SK-N-SH (cell line): Measurements from ENCODE around the gene RAB8B. TPM values are rescaled to one million over a fixed set of nuclear protein-coding genes. Genes with fewer than 3 reads are reported as not detected.
A peak's percentile ranks its signal among the peaks of the same experiment; 100 is the strongest.

Source experiments
- CTCF ChIA-PET: fragments of 300-600, 350-600 bp; formaldehyde crosslinking; extraction: SDS; loops from one replicate; lab custom pipeline; 2021; lab: Yijun Ruan, JAX
- POLR2A ChIA-PET: fragments of 350-600 bp; sonication (Branson Sonifier 250); formaldehyde crosslinking; extraction: SDS; loops from one replicate; lab custom pipeline; 2020; ENCODE audit warnings: antibody characterized with exemption, inconsistent platforms; lab: Yijun Ruan, JAX
- DNase-seq: peaks from one replicate; pipeline ENCODE4 v3.0.0; 2012
- H2AFZ ChIP-seq: fragments of 200-600 bp; sonication (generic); 2 replicates; pipeline ENCODE4 v1.8.1; 2016; ENCODE audit warnings: antibody characterized with exemption, mild to moderate bottlenecking, low read depth
- H3F3A ChIP-seq: fragments of 200-600 bp; sonication (generic); replicated peaks from 2 replicates; pipeline ENCODE3; 2016; ENCODE audit warnings: antibody characterized with exemption, mild to moderate bottlenecking; ENCODE audit not compliant: insufficient read depth
- H3K27ac ChIP-seq, 2 experiments: fragments of 200-500 bp in 1 of 2; fragments of 200-600 bp in 1 of 2; sonication (Bioruptor generic) in 1 of 2; sonication (generic), shearing (Covaris generic) in 1 of 2; 2 replicates each; pipeline versions ENCODE4 v1.5.1 to v1.6.1; 2014 to 2016; ENCODE audit warnings: low read depth in 2 of 2, inconsistent platforms in 1 of 2, low read length in 1 of 2, mild to moderate bottlenecking in 1 of 2, mixed read lengths in 1 of 2
- H3K27me3 ChIP-seq: fragments of 200-600 bp; sonication (generic), shearing (Covaris generic); 2 replicates; pipeline ENCODE4 v1.6.1; 2016; ENCODE audit warnings: mixed run types; ENCODE audit not compliant: insufficient read depth
- H3K36me3 ChIP-seq, 2 experiments: fragments of 200-500 bp in 1 of 2; fragments of 200-600 bp in 1 of 2; sonication (Bioruptor generic) in 1 of 2; sonication (generic) in 1 of 2; replicated peaks in 1 of 2; 2 replicates each; pipeline versions ENCODE3 to v1.5.1; 2014 to 2016; ENCODE audit warnings: low read length in 1 of 2, mild to moderate bottlenecking in 1 of 2; ENCODE audit not compliant: insufficient read depth in 2 of 2, control insufficient read depth in 1 of 2
- H3K4me1 ChIP-seq, 2 experiments: fragments of 200-500 bp in 1 of 2; fragments of 200-600 bp in 1 of 2; sonication (Bioruptor generic) in 1 of 2; sonication (generic), shearing (Covaris generic) in 1 of 2; 2 replicates each; pipeline versions ENCODE4 v1.5.1 to v1.6.1; 2014 to 2016; ENCODE audit warnings: low read depth in 1 of 2, low read length in 1 of 2, mixed run types in 1 of 2; ENCODE audit not compliant: insufficient read depth in 2 of 2, control insufficient read depth in 1 of 2
- H3K4me2 ChIP-seq: fragments of 200-600 bp; sonication (generic), shearing (Covaris generic); 2 replicates; pipeline ENCODE4 v1.6.1; 2017; ENCODE audit warnings: mixed run types
- H3K4me3 ChIP-seq, 2 experiments: fragments of 200-500 bp in 1 of 2; fragments of 200-600 bp in 1 of 2; sonication (Bioruptor generic) in 1 of 2; sonication (generic), shearing (Covaris generic) in 1 of 2; 2 replicates each; pipeline versions ENCODE4 v1.5.1 to v1.8.1; 2014 to 2016; ENCODE audit warnings: low read depth in 2 of 2, inconsistent platforms in 1 of 2, low read length in 1 of 2, mild to moderate bottlenecking in 1 of 2, mixed read lengths in 1 of 2, moderate library complexity in 1 of 2
- H3K79me2 ChIP-seq: fragments of 200-600 bp; sonication (generic); 2 replicates; pipeline ENCODE4 v1.8.1; 2017; ENCODE audit warnings: mild to moderate bottlenecking; ENCODE audit not compliant: insufficient read depth
- H3K9ac ChIP-seq: fragments of 200-600 bp; sonication (generic); 2 replicates; pipeline ENCODE4 v1.6.1; 2017; ENCODE audit warnings: mixed run types
- H3K9me2 ChIP-seq: fragments of 200-600 bp; sonication (generic); 2 replicates; pipeline ENCODE4 v1.6.1; 2017; ENCODE audit warnings: mixed run types
- H3K9me3 ChIP-seq: fragments of 200-600 bp; sonication (generic); 2 replicates; pipeline ENCODE4 v1.6.1; 2017; ENCODE audit warnings: mixed run types, mild to moderate bottlenecking, moderate library complexity
- H4K20me1 ChIP-seq: fragments of 200-600 bp; sonication (generic); 2 replicates; pipeline ENCODE4 v1.6.1; 2017; ENCODE audit warnings: mild to moderate bottlenecking, mixed run types; ENCODE audit not compliant: insufficient read depth
- ELF1 ChIP-seq: IDR thresholded peaks from 2 replicates; pipeline ENCODE4 v1.4.0; 2012
- EP300 ChIP-seq, 2 experiments: IDR thresholded peaks; 2 replicates each; pipeline versions ENCODE4 v1.4.0 to v1.6.1; 2012; ENCODE audit warnings: borderline replicate concordance in 1 of 2, low read depth in 1 of 2, low read length in 1 of 2
- EZH2phosphoT487 ChIP-seq: fragments of 200-600 bp; sonication (generic); IDR thresholded peaks from 2 replicates; pipeline ENCODE4 v1.6.1; 2017; ENCODE audit warnings: low read depth, mixed run types, mild to moderate bottlenecking, antibody characterized with exemption, moderate library complexity, borderline replicate concordance
- FOSL2 ChIP-seq: IDR thresholded peaks from 2 replicates; pipeline ENCODE4 v1.4.0; 2012; ENCODE audit warnings: low read depth, mild to moderate bottlenecking, moderate library complexity, borderline replicate concordance
- GATA2 ChIP-seq: sonication (generic); formaldehyde crosslinking; IDR thresholded peaks from 2 replicates; pipeline ENCODE4 v1.5.0; 2020; ENCODE audit warnings: mild to moderate bottlenecking, missing genetic modification reagents
- JUND ChIP-seq: IDR thresholded peaks from 2 replicates; pipeline ENCODE4 v1.4.0; 2012
- MAX ChIP-seq: IDR thresholded peaks from 2 replicates; pipeline ENCODE4 v1.4.0; 2012; ENCODE audit warnings: low read depth
- MEF2A ChIP-seq: IDR thresholded peaks from 2 replicates; pipeline ENCODE4 v1.4.0; 2012; ENCODE audit warnings: low read depth, borderline replicate concordance
- NFIC ChIP-seq: IDR thresholded peaks from 2 replicates; pipeline ENCODE4 v1.4.0; 2012; ENCODE audit warnings: borderline replicate concordance
- NRF1 ChIP-seq: IDR thresholded peaks from 2 replicates; pipeline ENCODE4 v1.6.1; 2012; ENCODE audit warnings: low read depth, mild to moderate bottlenecking, low read length
- PBX3 ChIP-seq: IDR thresholded peaks from 2 replicates; pipeline ENCODE4; 2012
- POLR2AphosphoS5 ChIP-seq: IDR thresholded peaks from 2 replicates; pipeline ENCODE4 v1.6.1; 2012; ENCODE audit warnings: low read depth, low read length
- RAD21 ChIP-seq: IDR thresholded peaks from 2 replicates; pipeline ENCODE4 v1.6.1; 2012; ENCODE audit warnings: mild to moderate bottlenecking, low read length
- RCOR1 ChIP-seq: fragments of 150-350 bp; IDR thresholded peaks from 2 replicates; pipeline ENCODE4 v1.6.1; 2017; ENCODE audit warnings: antibody characterized with exemption, low read length
- RFX5 ChIP-seq: IDR thresholded peaks from 2 replicates; pipeline ENCODE4 v1.6.1; 2012; ENCODE audit warnings: mild to moderate bottlenecking, improper control_type of control experiment, low read length
- SIN3A ChIP-seq: IDR thresholded peaks from 2 replicates; pipeline ENCODE4 v1.6.1; 2012; ENCODE audit warnings: low read depth, mild to moderate bottlenecking, low read length, moderate library complexity, borderline replicate concordance
- TCF12 ChIP-seq: IDR thresholded peaks from 2 replicates; pipeline ENCODE4 v1.4.0; 2012
- TEAD4 ChIP-seq: IDR thresholded peaks from 2 replicates; pipeline ENCODE4 v1.4.0; 2012; ENCODE audit warnings: mild to moderate bottlenecking, borderline replicate concordance; ENCODE audit not compliant: insufficient read depth
- USF1 ChIP-seq: IDR thresholded peaks from 2 replicates; pipeline ENCODE4 v1.4.0; 2012; ENCODE audit warnings: low read depth, borderline replicate concordance
- YY1 ChIP-seq: IDR thresholded peaks from 2 replicates; pipeline ENCODE4 v1.4.0; 2012; ENCODE audit warnings: low read depth, mild to moderate bottlenecking
- WGBS: methylation state at CpG from one replicate; pipeline ENCODE4 v1.1.6; 2017; ENCODE audit warnings: low lambda C conversion rate; 5-methylcytosine and 5-hydroxymethylcytosine counted together
- polyA plus RNA-seq, 3 experiments: library from polyadenylated mRNA; depleted of rRNA; stranded (reverse); fragments of >200 nt; gene quantifications; 2 replicates each; pipeline ENCODE4 v1.2.3, GENCODE V29; 2012

The RAB8B gene
- polyA plus RNA-seq, 1 of the 3 experiments (the other 2 are of a cell fraction) = 5.4 TPM

- H3K79me2 ChIP-seq = no peaks in the 10 kb centered on the region
- H3K27ac ChIP-seq = no peak overlapping the region
- peaks cover 24 to 60% of the 10 kb centered on the region in 2 experiments for H3K36me3 ChIP-seq
- peaks cover 0 to 10% of the 10 kb centered on the region in 2 experiments; a peak in 2 of 4 replicates for H3K4me1 ChIP-seq
- H3K9me3 ChIP-seq = no peaks in the 10 kb centered on the region
- TF ChIP-seq YY1 = no peak
- no peak for TF ChIP-seq PBX3
- TF ChIP-seq USF1 = no peak
- no peak for TF ChIP-seq MEF2A
- no peak for TF ChIP-seq RCOR1
- no peak for TF ChIP-seq NRF1
- TF ChIP-seq NFIC = no peak
- TF ChIP-seq POLR2AphosphoS5 = no peak
- TF ChIP-seq RAD21 = no peak
- TF ChIP-seq SIN3A = no peak
- TF ChIP-seq RFX5 = no peak
- no peak for TF ChIP-seq TEAD4
- TF ChIP-seq GATA2 (CRISPR knock-in tag) = no peak
- TF ChIP-seq EP300 (IDR thresholded peaks at IDR 0.05; ENCODE audit: borderline replicate concordance in 1 of 2, low read depth in 1 of 2, low read length in 1 of 2) = no peak
- TF ChIP-seq EZH2phosphoT487 = no peak
- TF ChIP-seq, all 33 proteins: peak for 0
- no peak for DNase-seq
- CTCF ChIA-PET = interaction anchor here (1.2 to 1.6 kb wide), 3 partner anchors 118 to 190 kb away, joined by 3 to 6 read pairs (median 4); no protein-coding TSS in a partner anchor
- Histone ChIP-seq H3F3A (peaks cover 13% of the 10 kb centered on the region), H4K20me1 (no peaks in the 10 kb centered on the region), H3K4me3 (no peak overlapping the region), H3K4me2 (no peak overlapping the region), H3K27me3 (no peaks in the 10 kb centered on the region), H3K9me2 (no peaks in the 10 kb centered on the region), H3K9ac (no peak overlapping the region), H2AFZ (no peak overlapping the region)
- POLR2A ChIA-PET = no interaction called here
- WGBS = 100% methylated on average over 5 of the region's 6 CpGs
These were observed 94.9 kb downstream of the RAB8B start for GRCh38 chr15:63284335-63284734.

GRCh38 chr15:63287109-63287508, 97.7 kb downstream of the RAB8B start:
- Histone ChIP-seq H3K9ac (no peak overlapping the region), H3K4me2 (no peak overlapping the region), H2AFZ (peak overlapping the region; percentile 45; the same call in 1 of the 2 replicates), H3K9me2 (no peaks in the 10 kb centered on the region), H3F3A (peaks cover 34% of the 10 kb centered on the region), H3K27ac (peak overlapping the region in 1 of 2 experiments; percentile 28; a peak in 1 of 4 replicates), H3K27me3 (no peaks in the 10 kb centered on the region), H3K79me2 (0 out of 2 replicates have a peak, but pooled peaks cover 6% of the 10 kb centered on the region), H3K4me1 (peaks cover 0 to 21% of the 10 kb centered on the region in 2 experiments; a peak in 2 of 4 replicates), H4K20me1 (no peaks in the 10 kb centered on the region), H3K9me3 (no peaks in the 10 kb centered on the region), H3K4me3 (no peak overlapping the region), H3K36me3 (peaks cover 18 to 40% of the 10 kb centered on the region in 2 experiments)
- ChIA-PET POLR2A (no interaction called here), CTCF (interaction anchor here (0.9 to 6.2 kb wide), 6 partner anchors 14 to 127 kb away, joined by 3 to 73 read pairs (median 7); no protein-coding TSS in a partner anchor)
- WGBS = 82% methylated on average over 2 of the region's 2 CpGs
- peak; percentile 19; the same call in 1 of the 2 replicates for TF ChIP-seq FOSL2
- TF ChIP-seq ELF1 = no peak
- 0 out of 2 replicates have a peak, but pooled peaks have one; percentile 8 for TF ChIP-seq JUND
- TF ChIP-seq MAX = peak; percentile 52
- TF ChIP-seq YY1 = no peak
- TF ChIP-seq TCF12 = no peak
- TF ChIP-seq EP300 (IDR thresholded peaks at IDR 0.05; ENCODE audit: borderline replicate concordance in 1 of 2, low read depth in 1 of 2, low read length in 1 of 2) = no peak
- DNase-seq = no peak
